HepG2 (cell line): ENCODE measurements around the gene NBEAL2. TPM values are rescaled to one million over a fixed set of nuclear protein-coding genes. Genes with fewer than 3 reads are reported as not detected.

Experiments used
- ATAC-seq: fragments of 200-7000 bp; cut with Tn5 transposase; 3 replicates; pipeline ENCODE4 v1.9.1; 2020; ENCODE audit warnings: mild to moderate bottlenecking, moderate library complexity
- BruUV-seq: library from RNA; stranded (reverse); fragments of 400-500 nt; replicated peaks from 2 replicates; lab custom pipeline; 2021; lab: Mats Ljungman, UMichigan
- CTCF ChIA-PET: fragments of 300-600 bp; formaldehyde crosslinking; extraction: SDS; loops from one replicate; lab custom pipeline; 2021; ENCODE audit warnings: low total read pairs, inconsistent platforms, low intra/inter-chr PET ratio; lab: Yijun Ruan, JAX
- POLR2A ChIA-PET: fragments of 350-600 bp; sonication (Branson Sonifier 250); formaldehyde crosslinking; loops from one replicate; lab custom pipeline; 2020; ENCODE audit warnings: antibody characterized with exemption, inconsistent platforms; lab: Yijun Ruan, JAX
- DNase-seq: peaks from one replicate; pipeline ENCODE4 v3.0.0-alpha.2; 2015; ENCODE audit warnings: low spot score
- FAIRE-seq: peaks from 3 replicates; lab custom pipeline; 2011; peaks lifted over from hg19 to GRCh38; lab: Jason Lieb, UNC
- H2AFZ ChIP-seq: one replicate; pipeline ENCODE4 v1.6.1; 2011; ENCODE audit warnings: low read length, inconsistent platforms
- H3K27ac ChIP-seq: fragments of 300-600 bp; 3 replicates; pipeline ENCODE4 v1.8.0; 2011; ENCODE audit warnings: mixed run types, mild to moderate bottlenecking, mixed read lengths, low read length, inconsistent platforms; ENCODE audit not compliant: insufficient read depth; ENCODE audit errors: extremely low read length
- H3K27me3 ChIP-seq, 2 experiments: fragments of 200-600 bp in 1 of 2; 2 replicates in 1 of 2; 3 replicates in 1 of 2; pipeline versions ENCODE4 v1.6.0 to v1.8.0; 2011; ENCODE audit warnings: low read length in 2 of 2, mild to moderate bottlenecking in 2 of 2, moderate library complexity in 2 of 2, inconsistent platforms in 1 of 2; ENCODE audit not compliant: insufficient read depth in 2 of 2, control insufficient read depth in 1 of 2
- H3K36me3 ChIP-seq, 2 experiments: fragments of 200-600 bp in 1 of 2; replicated peaks in 1 of 2; 2 replicates in 1 of 2; 3 replicates in 1 of 2; pipeline versions ENCODE4 v1.5.1 to v1.8.0; 2011; ENCODE audit warnings: low read length in 2 of 2, inconsistent platforms in 1 of 2; ENCODE audit not compliant: insufficient read depth in 2 of 2, control insufficient read depth in 1 of 2
- H3K4me1 ChIP-seq: 2 replicates; pipeline ENCODE4 v1.5.1; 2012; ENCODE audit warnings: low read length, inconsistent platforms; ENCODE audit not compliant: insufficient read depth
- H3K4me2 ChIP-seq: 2 replicates; pipeline ENCODE4 v1.6.0; 2011; ENCODE audit warnings: low read depth, low read length, inconsistent platforms
- H3K4me3 ChIP-seq, 3 experiments: fragments of 200-600 bp in 1 of 3; sonication (generic), shearing (Covaris generic) in 1 of 3; replicated peaks in 1 of 3; 2 replicates each; pipeline ENCODE4 v1.5.1; 2011 to 2016; ENCODE audit warnings: low read length in 3 of 3, inconsistent platforms in 2 of 3, low read depth in 2 of 3, mild to moderate bottlenecking in 2 of 3, control low read depth in 1 of 3, mixed read lengths in 1 of 3; ENCODE audit not compliant: insufficient read depth in 1 of 3
- H3K79me2 ChIP-seq: one replicate; pipeline ENCODE4 v1.6.1; 2011; ENCODE audit warnings: low read length, inconsistent platforms; ENCODE audit not compliant: insufficient read depth
- H3K9ac ChIP-seq: 2 replicates; pipeline ENCODE4 v1.6.0; 2011; ENCODE audit warnings: mild to moderate bottlenecking, low read depth, low read length, inconsistent platforms; ENCODE audit not compliant: insufficient read depth
- H3K9me3 ChIP-seq: 2 replicates; pipeline ENCODE4 v1.5.1; 2012; ENCODE audit warnings: mild to moderate bottlenecking, low read length
- H4K20me1 ChIP-seq: 2 replicates; pipeline ENCODE4 v1.6.0; 2011; ENCODE audit warnings: inconsistent platforms, mild to moderate bottlenecking, low read length, moderate library complexity; ENCODE audit not compliant: insufficient read depth
- KLF6 ChIP-seq: IDR thresholded peaks from 2 replicates; pipeline ENCODE4 v1.8.0; 2016; ENCODE audit warnings: missing biosample characterization, missing genetic modification reagents
- ZMYM3 ChIP-seq: sonication (generic); formaldehyde crosslinking; IDR thresholded peaks from 2 replicates; pipeline ENCODE4 v1.5.1; 2020; ENCODE audit warnings: mild to moderate bottlenecking, missing genetic modification reagents
- ZNF557 ChIP-seq: sonication (generic); formaldehyde crosslinking; IDR thresholded peaks from 2 replicates; pipeline ENCODE4 v1.4.0; 2020; ENCODE audit warnings: missing genetic modification reagents
- ZNF629 ChIP-seq: sonication (generic); formaldehyde crosslinking; conservative IDR thresholded peaks from 2 replicates; pipeline ENCODE4 v1.5.0; 2020; ENCODE audit warnings: missing genetic modification reagents
- WGBS: methylation state at CpG from one replicate; pipeline ENCODE4 v1.1.6; 2017; ENCODE audit warnings: low lambda C conversion rate; 5-methylcytosine and 5-hydroxymethylcytosine counted together
- in situ Hi-C: cut with HindIII; loops from 2 replicates; pipeline ENCODE4 v1.10.0; 2017; ENCODE audit warnings: low pct_unique_long_range_greater_than_20kb; ENCODE audit not compliant: extremely low pct_ligation_motif_present
- intact Hi-C: fragments of 100-400 bp; cut with micrococcal nuclease; formaldehyde crosslinking; loops from one replicate; pipeline ENCODE4 v1.10.0; 2022; ENCODE audit not compliant: unreplicated experiment
- polyA plus RNA-seq, 8 experiments: library from polyadenylated mRNA; depleted of rRNA in 3 of 8; stranded (reverse) in 7 of 8; unstranded in 1 of 8; fragments of >200 nt; fragmentation: Illumina TruSeq in 4 of 8; extraction: Trizol in 4 of 8; gene quantifications; 2 replicates each; pipeline versions ENCODE4 v1.2.1 to v1.2.3, GENCODE V29; 2011 to 2016; ENCODE audit warnings: low read depth in 4 of 8, missing spikeins in 1 of 8, mixed read lengths in 1 of 8; ENCODE audit not compliant: insufficient read depth in 1 of 8
- total RNA-seq, 5 experiments: library from RNA; depleted of rRNA; stranded (reverse); fragments of >200 nt; fragmentation: Illumina TruSeq; extraction: Trizol; gene quantifications; 2 replicates each; pipeline ENCODE4 v1.2.3, GENCODE V29; 2016; ENCODE audit warnings: low read depth in 1 of 5
- TF ChIP-seq, protein P1 (sequence below): sonication (generic); formaldehyde crosslinking; IDR thresholded peaks from 2 replicates; pipeline ENCODE4 v1.9.0; 2021; ENCODE audit warnings: missing genetic modification reagents, borderline replicate concordance
- TF ChIP-seq, protein P2 (sequence below): IDR thresholded peaks from 2 replicates; pipeline ENCODE4 v1.6.1; 2016

The NBEAL2 gene
- total and polyA plus RNA-seq, 2 of the 13 experiments (the other 11 are each of a cell fraction or from before 2014, with no cell fraction given), result 9.7 to 12.4 TPM

DNA sequence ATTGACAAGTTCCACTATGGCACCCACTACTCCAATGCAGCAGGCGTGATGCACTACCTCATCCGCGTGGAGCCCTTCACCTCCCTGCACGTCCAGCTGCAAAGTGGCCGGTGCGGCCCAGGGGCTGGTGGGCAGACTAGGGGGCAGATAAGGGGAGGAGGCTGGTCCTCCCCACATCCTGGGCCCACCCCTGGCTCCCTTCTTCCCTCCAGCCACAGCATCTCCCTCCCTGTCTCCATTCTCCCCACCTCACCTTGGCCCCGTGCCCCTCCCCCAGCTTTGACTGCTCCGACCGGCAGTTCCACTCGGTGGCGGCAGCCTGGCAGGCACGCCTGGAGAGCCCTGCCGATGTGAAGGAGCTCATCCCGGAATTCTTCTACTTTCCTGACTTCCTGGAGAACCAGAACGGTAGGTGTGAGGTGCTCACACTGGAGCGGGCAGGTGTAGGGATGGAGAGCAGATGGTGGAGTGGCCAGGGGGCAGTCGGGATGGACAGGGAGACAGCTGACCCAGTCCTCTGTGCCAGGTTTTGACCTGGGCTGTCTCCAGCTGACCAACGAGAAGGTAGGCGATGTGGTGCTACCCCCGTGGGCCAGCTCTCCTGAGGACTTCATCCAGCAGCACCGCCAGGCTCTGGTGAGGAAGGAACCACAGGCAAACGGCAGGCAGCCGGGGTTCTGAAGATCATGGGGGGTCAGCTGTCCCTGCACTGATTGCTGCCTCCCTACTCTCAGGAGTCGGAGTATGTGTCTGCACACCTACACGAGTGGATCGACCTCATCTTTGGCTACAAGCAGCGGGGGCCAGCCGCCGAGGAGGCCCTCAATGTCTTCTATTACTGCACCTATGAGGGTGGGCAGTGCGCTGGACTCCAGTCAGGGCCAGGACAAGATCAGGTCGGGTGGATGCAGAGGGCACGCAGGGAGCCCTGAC lies 26.0 kb downstream of the NBEAL2 start (continued):
- TF ChIP-seq, protein P1, sequence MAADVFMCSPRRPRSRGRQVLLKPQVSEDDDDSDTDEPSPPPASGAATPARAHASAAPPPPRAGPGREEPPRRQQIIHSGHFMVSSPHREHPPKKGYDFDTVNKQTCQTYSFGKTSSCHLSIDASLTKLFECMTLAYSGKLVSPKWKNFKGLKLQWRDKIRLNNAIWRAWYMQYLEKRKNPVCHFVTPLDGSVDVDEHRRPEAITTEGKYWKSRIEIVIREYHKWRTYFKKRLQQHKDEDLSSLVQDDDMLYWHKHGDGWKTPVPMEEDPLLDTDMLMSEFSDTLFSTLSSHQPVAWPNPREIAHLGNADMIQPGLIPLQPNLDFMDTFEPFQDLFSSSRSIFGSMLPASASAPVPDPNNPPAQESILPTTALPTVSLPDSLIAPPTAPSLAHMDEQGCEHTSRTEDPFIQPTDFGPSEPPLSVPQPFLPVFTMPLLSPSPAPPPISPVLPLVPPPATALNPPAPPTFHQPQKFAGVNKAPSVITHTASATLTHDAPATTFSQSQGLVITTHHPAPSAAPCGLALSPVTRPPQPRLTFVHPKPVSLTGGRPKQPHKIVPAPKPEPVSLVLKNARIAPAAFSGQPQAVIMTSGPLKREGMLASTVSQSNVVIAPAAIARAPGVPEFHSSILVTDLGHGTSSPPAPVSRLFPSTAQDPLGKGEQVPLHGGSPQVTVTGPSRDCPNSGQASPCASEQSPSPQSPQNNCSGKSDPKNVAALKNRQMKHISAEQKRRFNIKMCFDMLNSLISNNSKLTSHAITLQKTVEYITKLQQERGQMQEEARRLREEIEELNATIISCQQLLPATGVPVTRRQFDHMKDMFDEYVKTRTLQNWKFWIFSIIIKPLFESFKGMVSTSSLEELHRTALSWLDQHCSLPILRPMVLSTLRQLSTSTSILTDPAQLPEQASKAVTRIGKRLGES (CRISPR knock-in tag), result no peak
- TF ChIP-seq KLF6 (CRISPR knock-in tag), result no peak

DNA sequence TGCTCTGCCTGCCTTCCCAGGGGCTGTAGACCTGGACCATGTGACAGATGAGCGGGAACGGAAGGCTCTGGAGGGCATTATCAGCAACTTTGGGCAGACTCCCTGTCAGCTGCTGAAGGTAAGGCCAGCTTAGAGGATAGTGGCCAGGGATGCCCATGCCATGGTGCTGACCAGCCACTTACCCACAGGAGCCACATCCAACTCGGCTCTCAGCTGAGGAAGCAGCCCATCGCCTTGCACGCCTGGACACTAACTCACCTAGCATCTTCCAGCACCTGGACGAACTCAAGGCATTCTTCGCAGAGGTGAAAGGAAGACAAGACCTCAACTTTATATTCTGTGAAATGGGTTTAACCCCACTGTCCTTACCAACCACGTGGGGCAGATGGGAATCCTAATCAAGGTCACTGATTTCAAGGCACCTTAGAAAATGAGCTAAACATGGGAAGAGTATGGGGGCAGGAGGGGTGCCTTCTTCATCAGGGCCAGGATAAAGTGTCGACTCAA lies 26.7 kb downstream of the NBEAL2 start:
- Histone ChIP-seq H3K79me2 (no peaks in the 10 kb centered on the region), H3K27me3 (no peaks in the 10 kb centered on the region), H3K27ac (no peak overlapping the region), H3K4me2 (no peak overlapping the region), H3K9ac (no peak overlapping the region), H4K20me1 (no peaks in the 10 kb centered on the region), H3K4me3 (no peak overlapping the region), H3K9me3 (no peaks in the 10 kb centered on the region), H2AFZ (no peak overlapping the region), H3K36me3 (peaks cover 8 to 28% of the 10 kb centered on the region in 2 experiments), H3K4me1 (no peaks in the 10 kb centered on the region; the same call in 1 of the 2 replicates)
- CTCF ChIA-PET, result no interaction called here
- POLR2A ChIA-PET, result interaction anchor here (1.0 kb wide), 1 partner anchor 29 kb away, joined by 4 read pairs; the partner anchor contains the start of gene CCDC12
- no TSS peak for BruUV-seq
- TF ChIP-seq, protein P2, sequence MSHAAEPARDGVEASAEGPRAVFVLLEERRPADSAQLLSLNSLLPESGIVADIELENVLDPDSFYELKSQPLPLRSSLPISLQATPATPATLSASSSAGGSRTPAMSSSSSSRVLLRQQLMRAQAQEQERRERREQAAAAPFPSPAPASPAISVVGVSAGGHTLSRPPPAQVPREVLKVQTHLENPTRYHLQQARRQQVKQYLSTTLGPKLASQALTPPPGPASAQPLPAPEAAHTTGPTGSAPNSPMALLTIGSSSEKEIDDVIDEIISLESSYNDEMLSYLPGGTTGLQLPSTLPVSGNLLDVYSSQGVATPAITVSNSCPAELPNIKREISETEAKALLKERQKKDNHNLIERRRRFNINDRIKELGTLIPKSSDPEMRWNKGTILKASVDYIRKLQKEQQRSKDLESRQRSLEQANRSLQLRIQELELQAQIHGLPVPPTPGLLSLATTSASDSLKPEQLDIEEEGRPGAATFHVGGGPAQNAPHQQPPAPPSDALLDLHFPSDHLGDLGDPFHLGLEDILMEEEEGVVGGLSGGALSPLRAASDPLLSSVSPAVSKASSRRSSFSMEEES (CRISPR knock-in tag), result no peak
- TF ChIP-seq ZNF629 (CRISPR knock-in tag), result peak; percentile 89
- peak; percentile 45; the same call in 1 of the 2 replicates for TF ChIP-seq ZMYM3 (CRISPR knock-in tag)
- TF ChIP-seq ZNF557, result no peak
- in situ Hi-C loops (no loop called here), intact Hi-C loops (no loop called here)
- FAIRE-seq (no peak), DNase-seq (no peak), ATAC-seq (no peak)
- 96% methylated on average over 8 of the region's 9 CpGs for WGBS
